Neural cell (in vitro differentiated cells): ENCODE measurements around the gene PCBD1. TPM values are rescaled to one million over a fixed set of nuclear protein-coding genes. Genes with fewer than 3 reads are reported as not detected.

Experiments
- H2AFZ ChIP-seq: fragments of 200-600, 300-800 bp; sonication (generic), shearing (Covaris generic); 2 replicates; pipeline ENCODE4 v1.6.0; 2014; ENCODE audit warnings: low read depth, mild to moderate bottlenecking, antibody characterized with exemption, low read length, moderate library complexity
- H3F3A ChIP-seq: fragments of 200-600 bp; shearing (Covaris generic); 2 replicates; pipeline ENCODE4 v1.6.1; 2016; ENCODE audit warnings: mild to moderate bottlenecking, moderate library complexity, mixed read lengths, antibody characterized with exemption, low read length; ENCODE audit not compliant: insufficient read depth, poor library complexity, severe bottlenecking
- H3K27ac ChIP-seq: fragments of 200-600, 300-800 bp; sonication (generic), shearing (Covaris generic); 2 replicates; pipeline ENCODE4 v1.5.1; 2014; ENCODE audit warnings: mild to moderate bottlenecking, low read length, moderate library complexity
- H3K27me3 ChIP-seq: fragments of 300-800, 200-600 bp; sonication (generic), shearing (Covaris generic); 2 replicates; pipeline ENCODE4 v1.6.0; 2014; ENCODE audit warnings: mild to moderate bottlenecking, low read depth, low read length, moderate library complexity; ENCODE audit not compliant: insufficient read depth
- H3K36me3 ChIP-seq: fragments of 300-800, 200-600 bp; sonication (generic), shearing (Covaris generic); 2 replicates; pipeline ENCODE4 v1.5.1; 2014; ENCODE audit warnings: mild to moderate bottlenecking, antibody characterized with exemption, low read length, moderate library complexity; ENCODE audit not compliant: insufficient read depth
- H3K4me2 ChIP-seq: fragments of 300-800, 200-600 bp; sonication (generic), shearing (Covaris generic); 2 replicates; pipeline ENCODE4 v1.6.0; 2014; ENCODE audit warnings: mild to moderate bottlenecking, low read length
- H3K4me3 ChIP-seq: fragments of 300-800, 200-600 bp; sonication (generic), shearing (Covaris generic); 2 replicates; pipeline ENCODE4 v1.5.1; 2014; ENCODE audit warnings: mild to moderate bottlenecking, low read length, moderate library complexity
- H3K79me2 ChIP-seq: fragments of 200-600 bp; shearing (Covaris generic); replicated peaks from 2 replicates; pipeline ENCODE4 v1.6.0; 2014; ENCODE audit warnings: mild to moderate bottlenecking, low read length, moderate library complexity; ENCODE audit not compliant: insufficient read depth
- H3K9ac ChIP-seq: fragments of 300-800, 200-600 bp; sonication (generic), shearing (Covaris generic); 2 replicates; pipeline ENCODE4 v1.6.1; 2016; ENCODE audit warnings: mild to moderate bottlenecking, low read length, mixed read lengths
- H3K9me2 ChIP-seq: fragments of 200-600 bp; shearing (Covaris generic); 2 replicates; pipeline ENCODE4 v1.6.1; 2016; ENCODE audit warnings: mild to moderate bottlenecking, low read length, mixed read lengths; ENCODE audit not compliant: insufficient read depth
- H3K9me3 ChIP-seq: fragments of 200-600, 300-800 bp; sonication (generic), shearing (Covaris generic); 2 replicates; pipeline ENCODE4 v1.6.1; 2016; ENCODE audit warnings: mild to moderate bottlenecking, mixed run types, low read length, moderate library complexity, mixed read lengths
- H4K20me1 ChIP-seq: fragments of 200-600 bp; shearing (Covaris generic); 2 replicates; pipeline ENCODE4 v1.6.1; 2016; ENCODE audit warnings: mild to moderate bottlenecking, mixed run types; ENCODE audit not compliant: insufficient read depth
- EP300 ChIP-seq: fragments of 450-650 bp; conservative IDR thresholded peaks from 2 replicates; pipeline ENCODE4 v1.6.1; 2014; ENCODE audit warnings: antibody characterized with exemption, mild to moderate bottlenecking, moderate library complexity; ENCODE audit not compliant: poor library complexity, severe bottlenecking
- EZH2 ChIP-seq: fragments of 200-600, 300-800 bp; shearing (Covaris generic), sonication (generic); IDR thresholded peaks from 2 replicates; pipeline ENCODE4 v1.6.1; 2014; ENCODE audit warnings: antibody characterized with exemption, low read length, borderline replicate concordance, mild to moderate bottlenecking; ENCODE audit not compliant: insufficient read depth, poor library complexity, severe bottlenecking
- MXI1 ChIP-seq: fragments of 450-650 bp; conservative IDR thresholded peaks from 2 replicates; pipeline ENCODE4 v1.6.1; 2014; ENCODE audit warnings: antibody characterized with exemption, mild to moderate bottlenecking; ENCODE audit not compliant: poor library complexity, severe bottlenecking
- POLR2AphosphoS5 ChIP-seq: IDR thresholded peaks from 2 replicates; pipeline ENCODE4 v1.6.1; 2012
- RAD21 ChIP-seq: fragments of 450-650 bp; conservative IDR thresholded peaks from 2 replicates; pipeline ENCODE4 v1.6.1; 2014; ENCODE audit warnings: antibody characterized with exemption, mild to moderate bottlenecking, moderate library complexity
- REST ChIP-seq: IDR thresholded peaks from 2 replicates; pipeline ENCODE4 v1.6.1; 2012; ENCODE audit warnings: borderline replicate concordance
- SMC3 ChIP-seq: fragments of 450-650 bp; conservative IDR thresholded peaks from 2 replicates; pipeline ENCODE4 v1.6.1; 2014; ENCODE audit warnings: antibody characterized with exemption, mild to moderate bottlenecking, moderate library complexity; ENCODE audit not compliant: poor library complexity
- TAF1 ChIP-seq: IDR thresholded peaks from 2 replicates; pipeline ENCODE4 v1.6.1; 2012; ENCODE audit warnings: low read depth
- polyA plus RNA-seq: library from polyadenylated mRNA; depleted of rRNA; stranded (reverse); fragments of >200 nt; gene quantifications from 2 replicates; pipeline ENCODE4 v1.2.3, GENCODE V29; 2014
- TF ChIP-seq, protein P1 (sequence below): fragments of 450-650 bp; IDR thresholded peaks from 2 replicates; pipeline ENCODE4 v1.5.1; 2014; ENCODE audit warnings: antibody characterized with exemption, mild to moderate bottlenecking, moderate library complexity; ENCODE audit not compliant: poor library complexity, severe bottlenecking

PCBD1 gene
- polyA plus RNA-seq, 1 donor from 2014 or later = 15.8 TPM

DNA sequence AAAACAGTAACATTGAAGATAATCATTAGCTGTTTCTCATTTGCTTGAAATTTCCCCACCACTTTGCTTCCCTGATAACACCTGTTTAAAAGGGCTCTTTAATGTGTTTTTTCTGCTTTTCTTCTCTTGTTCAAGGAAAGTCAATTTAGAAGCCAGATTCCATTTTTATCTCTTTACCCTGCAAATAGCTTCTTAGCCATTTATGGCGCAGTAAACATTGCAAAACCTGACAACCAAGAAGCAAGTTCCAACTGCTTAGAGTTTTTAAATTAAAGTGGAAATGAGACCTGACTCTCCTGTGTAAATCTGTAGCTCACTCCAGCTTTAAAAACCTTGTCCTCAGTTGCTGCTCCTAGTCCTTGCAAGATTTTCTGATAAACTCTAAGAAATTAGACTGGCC, 42.5 kb downstream of the PCBD1 start:
- H3F3A ChIP-seq = no peaks in the 10 kb centered on the region
- H3K9me3 ChIP-seq = no peaks in the 10 kb centered on the region
- H3K79me2 ChIP-seq = peaks cover 5% of the 10 kb centered on the region
- H3K4me2 ChIP-seq = no peak overlapping the region
- H3K9ac ChIP-seq = no peak overlapping the region
- peaks cover 8% of the 10 kb centered on the region for H3K36me3 ChIP-seq
- no peaks in the 10 kb centered on the region for H3K27me3 ChIP-seq
- no peak overlapping the region for H2AFZ ChIP-seq
- no peak overlapping the region for H3K4me3 ChIP-seq
- no peak overlapping the region for H3K27ac ChIP-seq
- no peaks in the 10 kb centered on the region for H4K20me1 ChIP-seq
- no peak for TF ChIP-seq MXI1
- TF ChIP-seq EP300 = no peak
- TF ChIP-seq REST = no peak
- TF ChIP-seq SMC3 = no peak
- no peak for TF ChIP-seq POLR2AphosphoS5
- TF ChIP-seq RAD21 = no peak
- TF ChIP-seq, protein P1, sequence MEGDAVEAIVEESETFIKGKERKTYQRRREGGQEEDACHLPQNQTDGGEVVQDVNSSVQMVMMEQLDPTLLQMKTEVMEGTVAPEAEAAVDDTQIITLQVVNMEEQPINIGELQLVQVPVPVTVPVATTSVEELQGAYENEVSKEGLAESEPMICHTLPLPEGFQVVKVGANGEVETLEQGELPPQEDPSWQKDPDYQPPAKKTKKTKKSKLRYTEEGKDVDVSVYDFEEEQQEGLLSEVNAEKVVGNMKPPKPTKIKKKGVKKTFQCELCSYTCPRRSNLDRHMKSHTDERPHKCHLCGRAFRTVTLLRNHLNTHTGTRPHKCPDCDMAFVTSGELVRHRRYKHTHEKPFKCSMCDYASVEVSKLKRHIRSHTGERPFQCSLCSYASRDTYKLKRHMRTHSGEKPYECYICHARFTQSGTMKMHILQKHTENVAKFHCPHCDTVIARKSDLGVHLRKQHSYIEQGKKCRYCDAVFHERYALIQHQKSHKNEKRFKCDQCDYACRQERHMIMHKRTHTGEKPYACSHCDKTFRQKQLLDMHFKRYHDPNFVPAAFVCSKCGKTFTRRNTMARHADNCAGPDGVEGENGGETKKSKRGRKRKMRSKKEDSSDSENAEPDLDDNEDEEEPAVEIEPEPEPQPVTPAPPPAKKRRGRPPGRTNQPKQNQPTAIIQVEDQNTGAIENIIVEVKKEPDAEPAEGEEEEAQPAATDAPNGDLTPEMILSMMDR = no peak
- no peak for TF ChIP-seq EZH2
- no peak for TF ChIP-seq TAF1
- no peaks in the 10 kb centered on the region for H3K9me2 ChIP-seq

DNA sequence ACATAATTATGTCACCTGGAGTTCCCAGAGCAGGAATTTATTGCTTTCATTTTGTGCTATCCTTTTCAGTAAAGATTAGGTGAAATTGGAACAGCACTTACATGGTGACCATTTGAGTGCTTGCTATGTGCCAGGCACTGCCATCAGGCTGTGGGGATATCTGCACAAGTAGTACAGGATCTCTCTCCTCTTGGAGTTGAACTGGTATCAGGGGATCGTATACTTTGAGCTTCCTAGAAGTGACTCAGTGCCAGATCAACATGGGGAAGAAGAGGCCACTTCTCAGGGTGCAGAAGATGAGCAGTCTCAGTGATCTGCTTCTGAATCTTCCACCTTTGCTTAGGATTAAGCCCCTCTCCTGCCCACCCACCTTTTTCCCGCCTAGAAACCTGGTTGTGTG, 43.1 kb downstream of the PCBD1 start:
- Histone ChIP-seq H3K4me2 (no peak overlapping the region), H3K4me3 (no peak overlapping the region), H3K9me2 (no peaks in the 10 kb centered on the region), H3K9ac (no peak overlapping the region), H3F3A (no peaks in the 10 kb centered on the region), H4K20me1 (no peaks in the 10 kb centered on the region), H3K9me3 (no peaks in the 10 kb centered on the region), H3K79me2 (peaks cover 5% of the 10 kb centered on the region), H3K27ac (no peak overlapping the region), H3K27me3 (no peaks in the 10 kb centered on the region), H3K36me3 (peaks cover 9% of the 10 kb centered on the region), H2AFZ (no peak overlapping the region)
- TF ChIP-seq RAD21 (no peak), MXI1 (no peak), POLR2AphosphoS5 (no peak), EZH2 (no peak), EP300 (no peak), SMC3 (no peak), REST (no peak), TAF1 (no peak)
- TF ChIP-seq, protein P1 = no peak
